Right atrium auricular region (tissue), 2 donors: Measurements from ENCODE around the gene ASB10. TPM values are rescaled to one million over a fixed set of nuclear protein-coding genes. Genes with fewer than 3 reads are reported as not detected.

Source experiments
- DNase-seq: peaks from one replicate; pipeline ENCODE4 v3.0.0-alpha.2; 2019; ENCODE audit warnings: low spot score
- H3K27ac ChIP-seq, 2 donors: fragments of 200-600 bp; sonication (generic); 1 replicate in 1 of 2; 2 replicates in 1 of 2; pipeline ENCODE4 v1.5.1; 2016 to 2019
- H3K27me3 ChIP-seq, 2 donors: fragments of 200-600 bp; sonication (generic); one replicate each; pipeline versions ENCODE4 v1.5.1 to v1.6.0; 2017 to 2019
- H3K36me3 ChIP-seq: fragments of 200-600 bp; sonication (generic); one replicate; pipeline ENCODE4 v1.5.1; 2016
- H3K4me1 ChIP-seq, 2 donors: fragments of 200-600 bp; sonication (generic); one replicate each; pipeline versions ENCODE4 v1.5.1 to v1.6.0; 2017 to 2019
- H3K4me3 ChIP-seq, 2 donors: fragments of 200-600 bp; sonication (generic); 1 replicate in 1 of 2; 2 replicates in 1 of 2; pipeline ENCODE4 v1.5.1; 2017 to 2019; ENCODE audit warnings: mild to moderate bottlenecking in 1 of 2, moderate library complexity in 1 of 2
- H3K9me3 ChIP-seq, 2 donors: fragments of 200-600 bp; sonication (generic); one replicate each; pipeline ENCODE4 v1.5.1; 2019
- CTCF ChIP-seq, 2 donors: fragments of 200-600 bp; sonication (generic); IDR thresholded peaks; one replicate each; pipeline ENCODE4 v1.5.1; 2019; ENCODE audit warnings: antibody characterized with exemption in 2 of 2
- total RNA-seq, 2 donors: library from RNA; depleted of rRNA; stranded (reverse); fragments of >200 nt; gene quantifications; one replicate each; pipeline ENCODE4 v1.1.0, GENCODE V29; 2016

ASB10 gene
- total RNA-seq, 2 donors from 2014 or later: 4.0 to 11.6 TPM

GRCh38 chr7:151226560-151226874 is 39.5 kb upstream of the ASB10 start:
- peak overlapping the region; percentile 82 to 86 for H3K4me3 ChIP-seq
- no peak for DNase-seq
- H3K9me3 ChIP-seq: no peaks in the 10 kb centered on the region
- H3K4me1 ChIP-seq: peaks cover 0 to 20% of the 10 kb centered on the region in 2 donors
- no peak for TF ChIP-seq CTCF (IDR thresholded peaks at IDR 0.05)
- peak overlapping the region; percentile 75 to 77 for H3K27ac ChIP-seq
- H3K36me3 ChIP-seq: peaks cover 36% of the 10 kb centered on the region
- H3K27me3 ChIP-seq: no peaks in the 10 kb centered on the region

DNA sequence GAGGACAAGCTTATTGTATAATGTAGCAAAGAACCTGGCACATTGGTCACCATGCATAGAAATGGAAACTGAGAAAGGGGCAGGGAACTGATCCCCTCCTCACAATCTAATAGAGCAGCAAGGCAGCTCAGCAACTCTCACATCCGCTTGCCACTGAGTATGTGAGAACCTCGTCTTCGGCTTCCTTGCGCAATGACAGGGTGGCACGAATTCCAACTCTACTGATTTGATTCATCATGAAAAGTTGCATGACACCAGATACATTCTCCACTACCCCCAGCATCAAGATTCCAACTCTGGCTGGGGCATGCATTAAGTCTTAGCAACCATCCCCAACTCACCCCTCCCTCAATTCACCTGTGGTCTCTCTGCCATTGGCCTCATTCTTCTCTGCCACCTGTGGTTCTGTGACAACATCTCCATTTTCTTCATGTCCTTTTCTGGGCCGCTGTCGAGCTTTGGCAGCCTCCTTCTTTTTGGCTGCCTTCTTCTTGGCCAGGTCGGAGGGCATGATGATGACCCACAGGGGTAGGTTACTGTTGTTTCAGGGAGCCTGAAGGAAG is 39.0 kb upstream of the ASB10 start:
- H3K36me3 ChIP-seq: peaks cover 41% of the 10 kb centered on the region
- no peak for DNase-seq
- peaks cover 0 to 19% of the 10 kb centered on the region in 2 donors for H3K4me1 ChIP-seq
- TF ChIP-seq CTCF (IDR thresholded peaks at IDR 0.05): no peak
- peak overlapping the region; percentile 82 to 86 for H3K4me3 ChIP-seq
- no peaks in the 10 kb centered on the region for H3K27me3 ChIP-seq
- no peaks in the 10 kb centered on the region for H3K9me3 ChIP-seq
- H3K27ac ChIP-seq: no peak overlapping the region

- peaks cover 61% of the 10 kb centered on the region for H3K36me3 ChIP-seq
- no peak for TF ChIP-seq CTCF (IDR thresholded peaks at IDR 0.05)
- no peak overlapping the region for H3K27ac ChIP-seq
- H3K4me3 ChIP-seq: no peak overlapping the region
- H3K9me3 ChIP-seq: no peaks in the 10 kb centered on the region
- DNase-seq: no peak
- H3K4me1 ChIP-seq: peaks cover 0 to 19% of the 10 kb centered on the region in 2 donors
- H3K27me3 ChIP-seq: no peaks in the 10 kb centered on the region
These were observed 36.7 kb upstream of the ASB10 start for GRCh38 chr7:151223728-151224127.

DNA sequence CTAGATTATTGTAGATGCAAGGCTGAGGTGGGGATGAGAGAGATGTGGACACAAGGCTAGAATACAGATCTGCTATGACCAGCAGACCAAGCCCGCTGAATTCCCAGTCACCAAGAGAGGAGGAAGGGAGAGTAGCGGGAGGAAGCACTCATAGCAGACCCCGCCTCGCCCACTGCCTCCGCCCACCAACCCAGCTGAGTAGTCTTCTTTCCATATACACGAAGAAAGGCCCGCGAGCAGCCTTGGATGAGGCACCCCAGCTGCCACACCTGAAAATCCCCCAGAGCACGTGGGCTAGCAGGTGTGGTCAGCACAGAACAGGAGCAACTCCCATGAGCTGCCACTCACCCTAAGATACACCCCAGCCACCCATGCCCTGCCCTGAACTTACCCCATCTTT is 31.1 kb upstream of the ASB10 start:
- peaks cover 90% of the 10 kb centered on the region for H3K36me3 ChIP-seq
- no peaks in the 10 kb centered on the region for H3K4me1 ChIP-seq
- H3K27me3 ChIP-seq: no peaks in the 10 kb centered on the region
- no peaks in the 10 kb centered on the region for H3K9me3 ChIP-seq
- TF ChIP-seq CTCF (IDR thresholded peaks at IDR 0.05): no peak
- no peak overlapping the region for H3K4me3 ChIP-seq
- no peak overlapping the region for H3K27ac ChIP-seq
- no peak for DNase-seq

DNA sequence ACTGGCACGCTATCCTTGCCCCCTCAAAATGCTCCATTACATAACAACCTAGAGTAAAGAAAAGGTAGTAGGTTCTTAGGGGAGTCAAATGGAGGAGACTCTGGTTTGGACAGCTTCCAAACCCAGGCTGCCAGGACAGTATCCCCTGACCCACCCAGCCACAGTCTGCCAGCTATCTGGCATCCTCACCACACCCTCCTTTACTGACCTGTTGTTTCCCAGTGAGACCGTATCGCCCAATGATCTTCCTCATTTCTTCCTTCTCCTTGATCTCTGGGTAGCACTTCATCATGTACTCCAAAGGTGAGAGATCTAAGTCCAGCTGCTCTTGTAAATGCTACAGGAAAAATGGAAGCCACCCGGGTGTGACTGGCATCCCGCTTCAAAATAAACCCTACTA is 28.3 kb upstream of the ASB10 start:
- Histone ChIP-seq H3K36me3 (peaks cover 66% of the 10 kb centered on the region), H3K4me3 (no peak overlapping the region), H3K27ac (no peak overlapping the region), H3K4me1 (no peaks in the 10 kb centered on the region), H3K9me3 (no peaks in the 10 kb centered on the region), H3K27me3 (no peaks in the 10 kb centered on the region)
- no peak for DNase-seq
- TF ChIP-seq CTCF (IDR thresholded peaks at IDR 0.05): no peak

DNA sequence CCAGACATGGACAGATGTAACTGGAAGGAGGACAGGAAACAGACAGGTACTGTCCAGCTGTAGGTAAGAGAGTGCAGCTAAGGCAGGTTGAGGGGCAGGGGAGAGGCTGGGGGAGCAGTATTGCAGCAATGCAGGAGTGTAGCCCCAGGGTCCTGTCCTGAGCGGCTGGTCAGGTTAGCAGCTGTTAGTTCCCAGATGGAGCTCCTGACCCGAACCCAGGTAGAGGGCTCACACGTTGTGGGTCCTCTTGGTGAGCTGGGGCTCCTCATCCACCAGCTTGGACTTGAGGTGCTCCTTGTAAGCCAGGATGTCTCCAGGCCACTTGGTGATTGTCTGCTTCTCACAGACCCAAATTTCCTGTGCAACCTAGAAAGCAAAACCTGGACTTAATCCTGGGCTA is 26.8 kb upstream of the ASB10 start:
- no peaks in the 10 kb centered on the region for H3K27me3 ChIP-seq
- no peak for DNase-seq
- H3K36me3 ChIP-seq: peaks cover 53% of the 10 kb centered on the region

More for the DNA sequence above, 26.8 kb upstream of the ASB10 start:
- no peak for TF ChIP-seq CTCF (IDR thresholded peaks at IDR 0.05)
- no peaks in the 10 kb centered on the region for H3K4me1 ChIP-seq
- H3K9me3 ChIP-seq: no peaks in the 10 kb centered on the region
- H3K27ac ChIP-seq: no peak overlapping the region
- no peak overlapping the region for H3K4me3 ChIP-seq
